ENCODE data around the gene ETS2. TPM values are rescaled to one million over a fixed set of nuclear protein-coding genes. Genes with fewer than 3 reads are reported as not detected.

The ETS2 gene
- total and polyA plus RNA-seq, 2 experiments from 2014 or later = 19.5 to 36.8 TPM

DNA sequence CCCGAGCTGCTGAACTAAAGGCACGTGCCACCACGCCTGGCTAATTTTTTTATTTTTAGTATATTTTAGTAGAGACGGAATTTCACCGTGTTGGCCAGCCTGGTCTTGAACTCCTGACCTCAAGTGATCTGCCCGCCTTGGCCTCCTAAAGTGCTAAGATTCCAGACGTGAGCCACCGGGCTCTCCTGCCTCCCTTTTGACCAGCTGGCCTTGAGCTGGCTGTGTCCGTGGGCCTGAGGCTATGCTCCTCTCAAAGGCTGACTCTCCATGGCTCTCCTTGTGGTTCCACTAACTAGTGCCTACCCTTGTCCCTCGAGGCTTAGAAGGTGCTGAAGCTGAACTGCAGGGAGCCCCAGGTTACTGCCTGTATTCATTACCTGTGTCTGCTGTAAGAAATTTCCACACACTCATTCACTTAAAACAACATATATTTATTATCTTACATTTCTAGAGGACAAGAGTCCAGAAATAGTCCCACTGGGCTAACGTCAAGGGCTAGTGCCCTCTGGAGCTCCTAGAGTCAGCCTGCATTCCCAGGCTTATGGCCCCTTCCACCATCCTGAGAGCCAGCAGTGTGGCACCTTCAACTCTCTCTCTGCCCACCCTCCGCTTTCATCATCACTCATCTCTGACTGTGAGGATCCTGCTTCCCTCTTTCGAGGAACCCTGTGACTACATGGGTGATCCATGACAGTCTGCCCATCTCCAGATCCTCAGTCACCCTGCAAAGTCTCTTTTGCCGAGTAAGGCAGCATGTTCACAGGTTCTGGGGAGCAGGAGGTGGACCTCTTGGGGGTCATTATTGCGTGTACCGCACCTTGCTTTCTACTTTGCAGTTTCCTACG is 34.9 kb downstream of the ETS2 start:
- no peak for TF ChIP-seq EZH2 (IDR thresholded peaks at IDR 0.05; ENCODE audit: low read depth, unreplicated experiment)
- TF ChIP-seq, protein P1, sequence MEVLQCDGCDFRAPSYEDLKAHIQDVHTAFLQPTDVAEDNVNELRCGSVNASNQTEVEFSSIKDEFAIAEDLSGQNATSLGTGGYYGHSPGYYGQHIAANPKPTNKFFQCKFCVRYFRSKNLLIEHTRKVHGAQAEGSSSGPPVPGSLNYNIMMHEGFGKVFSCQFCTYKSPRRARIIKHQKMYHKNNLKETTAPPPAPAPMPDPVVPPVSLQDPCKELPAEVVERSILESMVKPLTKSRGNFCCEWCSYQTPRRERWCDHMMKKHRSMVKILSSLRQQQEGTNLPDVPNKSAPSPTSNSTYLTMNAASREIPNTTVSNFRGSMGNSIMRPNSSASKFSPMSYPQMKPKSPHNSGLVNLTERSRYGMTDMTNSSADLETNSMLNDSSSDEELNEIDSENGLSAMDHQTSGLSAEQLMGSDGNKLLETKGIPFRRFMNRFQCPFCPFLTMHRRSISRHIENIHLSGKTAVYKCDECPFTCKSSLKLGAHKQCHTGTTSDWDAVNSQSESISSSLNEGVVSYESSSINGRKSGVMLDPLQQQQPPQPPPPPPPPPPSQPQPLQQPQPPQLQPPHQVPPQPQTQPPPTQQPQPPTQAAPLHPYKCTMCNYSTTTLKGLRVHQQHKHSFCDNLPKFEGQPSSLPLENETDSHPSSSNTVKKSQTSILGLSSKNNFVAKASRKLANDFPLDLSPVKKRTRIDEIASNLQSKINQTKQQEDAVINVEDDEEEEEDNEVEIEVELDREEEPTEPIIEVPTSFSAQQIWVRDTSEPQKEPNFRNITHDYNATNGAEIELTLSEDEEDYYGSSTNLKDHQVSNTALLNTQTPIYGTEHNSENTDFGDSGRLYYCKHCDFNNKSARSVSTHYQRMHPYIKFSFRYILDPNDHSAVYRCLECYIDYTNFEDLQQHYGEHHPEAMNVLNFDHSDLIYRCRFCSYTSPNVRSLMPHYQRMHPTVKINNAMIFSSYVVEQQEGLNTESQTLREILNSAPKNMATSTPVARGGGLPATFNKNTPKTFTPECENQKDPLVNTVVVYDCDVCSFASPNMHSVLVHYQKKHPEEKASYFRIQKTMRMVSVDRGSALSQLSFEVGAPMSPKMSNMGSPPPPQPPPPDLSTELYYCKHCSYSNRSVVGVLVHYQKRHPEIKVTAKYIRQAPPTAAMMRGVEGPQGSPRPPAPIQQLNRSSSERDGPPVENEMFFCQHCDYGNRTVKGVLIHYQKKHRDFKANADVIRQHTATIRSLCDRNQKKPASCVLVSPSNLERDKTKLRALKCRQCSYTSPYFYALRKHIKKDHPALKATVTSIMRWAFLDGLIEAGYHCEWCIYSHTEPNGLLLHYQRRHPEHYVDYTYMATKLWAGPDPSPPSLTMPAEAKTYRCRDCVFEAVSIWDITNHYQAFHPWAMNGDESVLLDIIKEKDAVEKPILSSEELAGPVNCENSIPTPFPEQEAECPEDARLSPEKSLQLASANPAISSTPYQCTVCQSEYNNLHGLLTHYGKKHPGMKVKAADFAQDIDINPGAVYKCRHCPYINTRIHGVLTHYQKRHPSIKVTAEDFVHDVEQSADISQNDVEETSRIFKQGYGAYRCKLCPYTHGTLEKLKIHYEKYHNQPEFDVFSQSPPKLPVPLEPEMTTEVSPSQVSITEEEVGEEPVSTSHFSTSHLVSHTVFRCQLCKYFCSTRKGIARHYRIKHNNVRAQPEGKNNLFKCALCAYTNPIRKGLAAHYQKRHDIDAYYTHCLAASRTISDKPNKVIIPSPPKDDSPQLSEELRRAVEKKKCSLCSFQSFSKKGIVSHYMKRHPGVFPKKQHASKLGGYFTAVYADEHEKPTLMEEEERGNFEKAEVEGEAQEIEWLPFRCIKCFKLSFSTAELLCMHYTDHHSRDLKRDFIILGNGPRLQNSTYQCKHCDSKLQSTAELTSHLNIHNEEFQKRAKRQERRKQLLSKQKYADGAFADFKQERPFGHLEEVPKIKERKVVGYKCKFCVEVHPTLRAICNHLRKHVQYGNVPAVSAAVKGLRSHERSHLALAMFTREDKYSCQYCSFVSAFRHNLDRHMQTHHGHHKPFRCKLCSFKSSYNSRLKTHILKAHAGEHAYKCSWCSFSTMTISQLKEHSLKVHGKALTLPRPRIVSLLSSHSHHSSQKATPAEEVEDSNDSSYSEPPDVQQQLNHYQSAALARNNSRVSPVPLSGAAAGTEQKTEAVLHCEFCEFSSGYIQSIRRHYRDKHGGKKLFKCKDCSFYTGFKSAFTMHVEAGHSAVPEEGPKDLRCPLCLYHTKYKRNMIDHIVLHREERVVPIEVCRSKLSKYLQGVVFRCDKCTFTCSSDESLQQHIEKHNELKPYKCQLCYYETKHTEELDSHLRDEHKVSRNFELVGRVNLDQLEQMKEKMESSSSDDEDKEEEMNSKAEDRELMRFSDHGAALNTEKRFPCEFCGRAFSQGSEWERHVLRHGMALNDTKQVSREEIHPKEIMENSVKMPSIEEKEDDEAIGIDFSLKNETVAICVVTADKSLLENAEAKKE (CRISPR knock-in tag; IDR thresholded peaks at IDR 0.05) = no peak
- Mint-ChIP-seq H3K36me3 (ENCODE audit: low read depth) (no peaks in the 10 kb centered on the region; the same call in 2 of the 3 replicates), H3K27me3 (ENCODE audit: insufficient read depth, low read depth, poor library complexity) (peaks cover 6% of the 10 kb centered on the region), H3K4me3 (no peak overlapping the region), H3K27ac (no peak overlapping the region), H3K4me1 (no peaks in the 10 kb centered on the region; the same call in 2 of the 3 replicates), H3K9me3 (peaks cover 3% of the 10 kb centered on the region; the same call in 1 of the 3 replicates)
- Histone ChIP-seq H2AFZ (no peak overlapping the region), H3K27ac (ENCODE audit: low read depth) (no peak overlapping the region), H3K27me3 (ENCODE audit: insufficient read depth) (no peaks in the 10 kb centered on the region), H3K4me3 (no peak overlapping the region), H3K4me1 (ENCODE audit: insufficient read depth) (no peaks in the 10 kb centered on the region), H3F3A (replicated peaks; ENCODE audit: low read depth) (no peaks in the 10 kb centered on the region), H3K36me3 (ENCODE audit: insufficient read depth) (no peaks in the 10 kb centered on the region), H3K9me2 (ENCODE audit: insufficient read depth) (peaks cover 6% of the 10 kb centered on the region; the same call in 1 of the 2 replicates), H4K20me1 (replicated peaks; ENCODE audit: insufficient read depth) (no peaks in the 10 kb centered on the region), H3K4me2 (no peak overlapping the region), H3K79me2 (replicated peaks; ENCODE audit: insufficient read depth) (no peaks in the 10 kb centered on the region)
- ATAC-seq (no peak), DNase-seq (ENCODE audit: low spot score) (no peak)

DNA sequence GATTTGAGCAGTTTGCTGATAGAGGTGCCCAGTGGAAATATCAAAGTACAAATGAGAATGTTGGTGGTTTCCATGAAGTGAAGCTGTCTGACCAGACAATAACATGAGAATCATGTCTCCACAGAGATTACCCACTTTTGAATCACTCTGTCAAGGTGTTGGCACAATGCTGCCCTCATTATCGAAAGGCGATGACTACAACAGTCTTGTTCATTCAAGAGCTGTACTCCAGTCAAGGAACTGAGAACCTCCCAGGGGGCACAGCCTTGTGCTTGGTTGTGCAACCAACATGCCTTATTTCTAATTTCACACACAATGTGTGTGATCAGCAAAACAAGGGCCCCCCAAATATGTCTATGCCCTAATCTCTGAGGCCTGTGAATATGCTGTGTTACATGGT is 35.7 kb downstream of the ETS2 start:
- Mint-ChIP-seq H3K27me3 (ENCODE audit: insufficient read depth, low read depth, poor library complexity) (peaks cover 6% of the 10 kb centered on the region), H3K27ac (no peak overlapping the region), H3K36me3 (ENCODE audit: low read depth) (no peaks in the 10 kb centered on the region; the same call in 2 of the 3 replicates), H3K9me3 (peaks cover 3% of the 10 kb centered on the region; the same call in 1 of the 3 replicates), H3K4me3 (no peak overlapping the region), H3K4me1 (no peaks in the 10 kb centered on the region; the same call in 2 of the 3 replicates)
- Histone ChIP-seq H4K20me1 (replicated peaks; ENCODE audit: insufficient read depth) (no peaks in the 10 kb centered on the region), H3K36me3 (ENCODE audit: insufficient read depth) (no peaks in the 10 kb centered on the region), H3K9me2 (ENCODE audit: insufficient read depth) (peaks cover 6% of the 10 kb centered on the region; the same call in 1 of the 2 replicates), H3F3A (replicated peaks; ENCODE audit: low read depth) (no peaks in the 10 kb centered on the region), H2AFZ (no peak overlapping the region), H3K27ac (ENCODE audit: low read depth) (no peak overlapping the region), H3K27me3 (ENCODE audit: insufficient read depth) (no peaks in the 10 kb centered on the region), H3K4me2 (no peak overlapping the region), H3K4me1 (ENCODE audit: insufficient read depth) (no peaks in the 10 kb centered on the region), H3K4me3 (no peak overlapping the region), H3K79me2 (replicated peaks; ENCODE audit: insufficient read depth) (no peaks in the 10 kb centered on the region)
- DNase-seq (ENCODE audit: low spot score) = no peak
- no peak for ATAC-seq
- TF ChIP-seq ZNF331 (CRISPR knock-in tag; IDR thresholded peaks at IDR 0.05; ENCODE audit: low read depth) = no peak
- no peak for TF ChIP-seq CREB1 (CRISPR knock-in tag; IDR thresholded peaks at IDR 0.05; ENCODE audit: low read depth)
- TF ChIP-seq, protein P2, sequence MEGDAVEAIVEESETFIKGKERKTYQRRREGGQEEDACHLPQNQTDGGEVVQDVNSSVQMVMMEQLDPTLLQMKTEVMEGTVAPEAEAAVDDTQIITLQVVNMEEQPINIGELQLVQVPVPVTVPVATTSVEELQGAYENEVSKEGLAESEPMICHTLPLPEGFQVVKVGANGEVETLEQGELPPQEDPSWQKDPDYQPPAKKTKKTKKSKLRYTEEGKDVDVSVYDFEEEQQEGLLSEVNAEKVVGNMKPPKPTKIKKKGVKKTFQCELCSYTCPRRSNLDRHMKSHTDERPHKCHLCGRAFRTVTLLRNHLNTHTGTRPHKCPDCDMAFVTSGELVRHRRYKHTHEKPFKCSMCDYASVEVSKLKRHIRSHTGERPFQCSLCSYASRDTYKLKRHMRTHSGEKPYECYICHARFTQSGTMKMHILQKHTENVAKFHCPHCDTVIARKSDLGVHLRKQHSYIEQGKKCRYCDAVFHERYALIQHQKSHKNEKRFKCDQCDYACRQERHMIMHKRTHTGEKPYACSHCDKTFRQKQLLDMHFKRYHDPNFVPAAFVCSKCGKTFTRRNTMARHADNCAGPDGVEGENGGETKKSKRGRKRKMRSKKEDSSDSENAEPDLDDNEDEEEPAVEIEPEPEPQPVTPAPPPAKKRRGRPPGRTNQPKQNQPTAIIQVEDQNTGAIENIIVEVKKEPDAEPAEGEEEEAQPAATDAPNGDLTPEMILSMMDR (conservative IDR thresholded peaks at IDR 0.05; ENCODE audit: low read depth in 2 of 2) = no peak
- no peak for TF ChIP-seq ZNF114 (CRISPR knock-in tag; IDR thresholded peaks at IDR 0.05)

Measured in GM23338 (cell line).